ENCODE results near the gene HLCS. TPM values are rescaled to one million over a fixed set of nuclear protein-coding genes. Genes with fewer than 3 reads are reported as not detected.

Gene HLCS
- total and polyA plus RNA-seq, 10 of the 15 experiments (the other 5 are each of a cell fraction or from before 2014, with no cell fraction given), result 1.5 to 12.7 (median 9.6) TPM

DNA sequence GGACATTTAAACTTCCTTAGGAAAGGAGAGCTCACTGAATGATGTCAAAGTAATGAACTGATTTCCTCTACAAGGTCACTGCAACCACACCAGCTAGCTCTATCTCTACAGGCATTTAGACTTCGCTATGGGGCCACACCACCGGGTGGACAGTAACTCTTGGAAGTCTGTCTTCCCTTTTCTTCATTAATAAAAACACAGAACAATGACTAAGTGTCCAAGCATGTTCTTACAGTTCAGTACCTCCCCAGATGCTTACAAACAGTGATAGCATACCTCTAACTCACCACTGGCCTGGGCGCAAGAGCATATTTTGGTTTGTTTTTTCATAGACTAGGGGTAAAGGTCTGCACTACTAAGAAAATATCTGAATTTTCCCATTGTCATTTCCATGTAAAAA lies 212.9 kb downstream of the HLCS start:
- Histone ChIP-seq H3K36me3 (ENCODE audit: control insufficient read depth in 2 of 2, insufficient read depth in 2 of 2, low read length in 1 of 2) (no peaks in the 10 kb centered on the region), H4K20me1 (ENCODE audit: control insufficient read depth, insufficient read depth) (no peaks in the 10 kb centered on the region), H3K4me1 (ENCODE audit: control insufficient read depth, insufficient read depth, low read length) (no peaks in the 10 kb centered on the region), H3K4me3 (no peak overlapping the region), H3K27me3 (replicated peaks in 1 of 2; ENCODE audit: control insufficient read depth in 2 of 2, insufficient read depth in 2 of 2, low read length in 1 of 2) (no peaks in the 10 kb centered on the region), H3K4me2 (ENCODE audit: control insufficient read depth, insufficient read depth) (no peak overlapping the region), H3K79me2 (ENCODE audit: control insufficient read depth, insufficient read depth, low read length) (no peaks in the 10 kb centered on the region), H2AFZ (ENCODE audit: control insufficient read depth, low read depth, low read length) (no peak overlapping the region), H3K9me3 (replicated peaks; ENCODE audit: control insufficient read depth, insufficient read depth, low read length) (no peaks in the 10 kb centered on the region), H3K9ac (ENCODE audit: control insufficient read depth, insufficient read depth, low read length) (no peak overlapping the region), H3K27ac (ENCODE audit: control insufficient read depth, insufficient read depth) (no peak overlapping the region)
- CTCF ChIA-PET, result interaction anchor here (1.9 kb wide), 1 partner anchor 101 kb away, joined by 4 read pairs; no protein-coding TSS in a partner anchor
- POLR2A ChIA-PET, result no interaction called here
- SMC1A ChIA-PET (ENCODE audit: uncharacterized antibody, unreplicated experiment), result no interaction called here
- DNase-seq (ENCODE audit: low read depth, low spot score) (no peak), FAIRE-seq (no peak), ATAC-seq (no peak)
- TF ChIP-seq, protein P1, sequence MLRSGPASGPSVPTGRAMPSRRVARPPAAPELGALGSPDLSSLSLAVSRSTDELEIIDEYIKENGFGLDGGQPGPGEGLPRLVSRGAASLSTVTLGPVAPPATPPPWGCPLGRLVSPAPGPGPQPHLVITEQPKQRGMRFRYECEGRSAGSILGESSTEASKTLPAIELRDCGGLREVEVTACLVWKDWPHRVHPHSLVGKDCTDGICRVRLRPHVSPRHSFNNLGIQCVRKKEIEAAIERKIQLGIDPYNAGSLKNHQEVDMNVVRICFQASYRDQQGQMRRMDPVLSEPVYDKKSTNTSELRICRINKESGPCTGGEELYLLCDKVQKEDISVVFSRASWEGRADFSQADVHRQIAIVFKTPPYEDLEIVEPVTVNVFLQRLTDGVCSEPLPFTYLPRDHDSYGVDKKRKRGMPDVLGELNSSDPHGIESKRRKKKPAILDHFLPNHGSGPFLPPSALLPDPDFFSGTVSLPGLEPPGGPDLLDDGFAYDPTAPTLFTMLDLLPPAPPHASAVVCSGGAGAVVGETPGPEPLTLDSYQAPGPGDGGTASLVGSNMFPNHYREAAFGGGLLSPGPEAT (IDR thresholded peaks at IDR 0.05; ENCODE audit: low read depth), result no peak
- TF ChIP-seq, protein P2, sequence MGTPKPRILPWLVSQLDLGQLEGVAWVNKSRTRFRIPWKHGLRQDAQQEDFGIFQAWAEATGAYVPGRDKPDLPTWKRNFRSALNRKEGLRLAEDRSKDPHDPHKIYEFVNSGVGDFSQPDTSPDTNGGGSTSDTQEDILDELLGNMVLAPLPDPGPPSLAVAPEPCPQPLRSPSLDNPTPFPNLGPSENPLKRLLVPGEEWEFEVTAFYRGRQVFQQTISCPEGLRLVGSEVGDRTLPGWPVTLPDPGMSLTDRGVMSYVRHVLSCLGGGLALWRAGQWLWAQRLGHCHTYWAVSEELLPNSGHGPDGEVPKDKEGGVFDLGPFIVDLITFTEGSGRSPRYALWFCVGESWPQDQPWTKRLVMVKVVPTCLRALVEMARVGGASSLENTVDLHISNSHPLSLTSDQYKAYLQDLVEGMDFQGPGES (IDR thresholded peaks at IDR 0.05), result no peak
- no peak for TF ChIP-seq CREM (IDR thresholded peaks at IDR 0.05; ENCODE audit: low read depth)
- intact Hi-C loops (cut with micrococcal nuclease; ENCODE audit: unreplicated experiment), result no loop called here
- WGBS (ENCODE audit: insufficient coverage, insufficient replicate concordance, low lambda C conversion rate, missing lambda C conversion rate), result 93% methylated on average over 3 of the region's 3 CpGs
- no TSS peak for BruUV-seq (replicated peaks)
- in situ Hi-C loops (cut with MboI), result no loop called here
- RAD21 ChIA-PET (ENCODE audit: unreplicated experiment), result no interaction called here

DNA sequence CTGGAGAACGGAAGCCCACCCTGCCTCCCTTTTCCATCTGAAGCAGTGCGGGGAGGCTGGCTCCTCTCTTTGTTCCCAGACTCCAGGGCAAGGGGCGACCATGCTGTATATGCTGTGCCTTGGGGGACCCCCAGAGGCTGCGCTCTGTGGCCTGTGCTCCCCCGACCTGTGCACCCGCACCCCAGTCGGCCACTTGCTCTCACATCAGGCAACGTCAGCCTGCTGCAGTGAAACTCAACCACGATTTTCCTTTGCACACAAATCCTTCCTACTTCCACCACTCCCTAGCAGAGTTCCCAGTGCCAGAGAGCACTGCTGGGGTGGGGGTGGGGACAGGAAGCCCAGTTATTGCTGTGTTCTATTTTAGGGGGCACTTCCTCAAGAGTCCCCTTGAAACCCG lies 215.1 kb downstream of the HLCS start:
- WGBS (ENCODE audit: insufficient coverage, insufficient replicate concordance, low lambda C conversion rate, missing lambda C conversion rate), result 68% methylated on average over 10 of the region's 10 CpGs
- peaks cover 4 to 7% of the 10 kb centered on the region in 2 experiments for H3K27me3 ChIP-seq (replicated peaks in 1 of 2; ENCODE audit: control insufficient read depth in 2 of 2, insufficient read depth in 2 of 2, low read length in 1 of 2)
- no peaks in the 10 kb centered on the region for H4K20me1 ChIP-seq (ENCODE audit: control insufficient read depth, insufficient read depth)
- H3K27ac ChIP-seq (ENCODE audit: control insufficient read depth, insufficient read depth), result no peak overlapping the region
- no peak overlapping the region for H3K4me3 ChIP-seq
- RAD21 ChIA-PET (ENCODE audit: unreplicated experiment), result no interaction called here
- POLR2A ChIA-PET, result no interaction called here
- no peak overlapping the region for H3K9ac ChIP-seq (ENCODE audit: control insufficient read depth, insufficient read depth, low read length)
- no TSS peak for BruUV-seq (replicated peaks)
- no peak for FAIRE-seq
- H3K4me2 ChIP-seq (ENCODE audit: control insufficient read depth, insufficient read depth), result no peak overlapping the region
- SMC1A ChIA-PET (ENCODE audit: uncharacterized antibody, unreplicated experiment), result no interaction called here
- no peak for ATAC-seq
- intact Hi-C loops (cut with micrococcal nuclease; ENCODE audit: unreplicated experiment), result no loop called here
- no peaks in the 10 kb centered on the region for H3K36me3 ChIP-seq (ENCODE audit: control insufficient read depth in 2 of 2, insufficient read depth in 2 of 2, low read length in 1 of 2)
- no peaks in the 10 kb centered on the region for H3K79me2 ChIP-seq (ENCODE audit: control insufficient read depth, insufficient read depth, low read length)
- no peaks in the 10 kb centered on the region for H3K9me3 ChIP-seq (replicated peaks; ENCODE audit: control insufficient read depth, insufficient read depth, low read length)
- H3K4me1 ChIP-seq (ENCODE audit: control insufficient read depth, insufficient read depth, low read length), result no peaks in the 10 kb centered on the region
- no peak overlapping the region for H2AFZ ChIP-seq (ENCODE audit: control insufficient read depth, low read depth, low read length)
- in situ Hi-C loops (cut with MboI), result no loop called here
- CTCF ChIA-PET, result no interaction called here
- no peak for DNase-seq (ENCODE audit: low read depth, low spot score)
- no peak for TF ChIP-seq CREM (IDR thresholded peaks at IDR 0.05; ENCODE audit: low read depth)
- TF ChIP-seq, protein P3, sequence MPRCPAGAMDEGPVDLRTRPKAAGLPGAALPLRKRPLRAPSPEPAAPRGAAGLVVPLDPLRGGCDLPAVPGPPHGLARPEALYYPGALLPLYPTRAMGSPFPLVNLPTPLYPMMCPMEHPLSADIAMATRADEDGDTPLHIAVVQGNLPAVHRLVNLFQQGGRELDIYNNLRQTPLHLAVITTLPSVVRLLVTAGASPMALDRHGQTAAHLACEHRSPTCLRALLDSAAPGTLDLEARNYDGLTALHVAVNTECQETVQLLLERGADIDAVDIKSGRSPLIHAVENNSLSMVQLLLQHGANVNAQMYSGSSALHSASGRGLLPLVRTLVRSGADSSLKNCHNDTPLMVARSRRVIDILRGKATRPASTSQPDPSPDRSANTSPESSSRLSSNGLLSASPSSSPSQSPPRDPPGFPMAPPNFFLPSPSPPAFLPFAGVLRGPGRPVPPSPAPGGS (IDR thresholded peaks at IDR 0.05; ENCODE audit: borderline replicate concordance, insufficient read depth, low read depth, low read length, poor library complexity, severe bottlenecking), result no peak
- TF ChIP-seq, protein P4, sequence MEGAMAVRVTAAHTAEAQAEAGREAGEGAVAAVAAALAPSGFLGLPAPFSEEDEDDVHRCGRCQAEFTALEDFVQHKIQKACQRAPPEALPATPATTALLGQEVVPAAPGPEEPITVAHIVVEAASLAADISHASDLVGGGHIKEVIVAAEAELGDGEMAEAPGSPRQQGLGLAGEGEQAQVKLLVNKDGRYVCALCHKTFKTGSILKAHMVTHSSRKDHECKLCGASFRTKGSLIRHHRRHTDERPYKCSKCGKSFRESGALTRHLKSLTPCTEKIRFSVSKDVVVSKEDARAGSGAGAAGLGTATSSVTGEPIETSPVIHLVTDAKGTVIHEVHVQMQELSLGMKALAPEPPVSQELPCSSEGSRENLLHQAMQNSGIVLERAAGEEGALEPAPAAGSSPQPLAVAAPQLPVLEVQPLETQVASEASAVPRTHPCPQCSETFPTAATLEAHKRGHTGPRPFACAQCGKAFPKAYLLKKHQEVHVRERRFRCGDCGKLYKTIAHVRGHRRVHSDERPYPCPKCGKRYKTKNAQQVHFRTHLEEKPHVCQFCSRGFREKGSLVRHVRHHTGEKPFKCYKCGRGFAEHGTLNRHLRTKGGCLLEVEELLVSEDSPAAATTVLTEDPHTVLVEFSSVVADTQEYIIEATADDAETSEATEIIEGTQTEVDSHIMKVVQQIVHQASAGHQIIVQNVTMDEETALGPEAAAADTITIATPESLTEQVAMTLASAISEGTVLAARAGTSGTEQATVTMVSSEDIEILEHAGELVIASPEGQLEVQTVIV (IDR thresholded peaks at IDR 0.05; ENCODE audit: borderline replicate concordance, partially characterized antibody), result no peak
- no peak for TF ChIP-seq BHLHE40 (IDR thresholded peaks at IDR 0.05; ENCODE audit: borderline replicate concordance in 1 of 2, low read depth in 2 of 2, low read length in 1 of 2)

Data from GM12878 (cell line).